Measurements from ENCODE around the gene GAP43.

GAP43 gene, protein sequence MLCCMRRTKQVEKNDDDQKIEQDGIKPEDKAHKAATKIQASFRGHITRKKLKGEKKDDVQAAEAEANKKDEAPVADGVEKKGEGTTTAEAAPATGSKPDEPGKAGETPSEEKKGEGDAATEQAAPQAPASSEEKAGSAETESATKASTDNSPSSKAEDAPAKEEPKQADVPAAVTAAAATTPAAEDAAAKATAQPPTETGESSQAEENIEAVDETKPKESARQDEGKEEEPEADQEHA

DNA sequence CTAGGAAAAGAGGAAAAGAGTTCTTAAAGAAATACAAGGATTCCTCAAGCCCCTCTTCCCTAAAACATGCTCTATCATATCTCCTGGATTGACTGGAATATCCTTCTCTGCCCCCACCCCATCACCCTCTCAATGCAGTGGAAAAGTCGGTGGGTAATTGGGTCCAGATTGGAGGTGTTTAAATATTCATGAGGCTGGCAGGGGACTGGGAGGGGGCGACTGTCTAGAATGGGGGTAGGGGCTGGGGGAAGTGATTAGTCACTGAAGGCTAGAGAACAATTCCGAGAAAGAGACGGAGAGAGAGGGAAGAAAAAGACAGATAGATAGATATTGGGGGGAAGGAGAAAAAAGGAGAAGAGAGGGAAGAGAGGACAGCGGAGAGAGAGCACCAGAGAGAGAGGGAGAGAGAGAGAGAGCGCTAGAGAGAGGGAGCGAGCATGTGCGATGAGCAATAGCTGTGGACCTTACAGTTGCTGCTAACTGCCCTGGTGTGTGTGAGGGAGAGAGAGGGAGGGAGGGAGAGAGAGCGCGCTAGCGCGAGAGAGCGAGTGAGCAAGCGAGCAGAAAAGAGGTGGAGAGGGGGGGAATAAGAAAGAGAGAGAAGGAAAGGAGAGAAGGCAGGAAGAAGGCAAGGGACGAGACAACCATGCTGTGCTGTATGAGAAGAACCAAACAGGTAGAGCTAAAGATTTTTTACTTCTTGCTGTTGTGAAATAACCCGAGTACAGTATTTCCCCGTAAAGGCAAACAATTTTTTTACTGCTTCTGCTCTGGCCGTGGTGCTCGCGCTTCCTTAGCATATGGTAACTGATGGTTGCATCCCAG, at the start of gene GAP43:
Gene GAP43, plus strand, starts transcription at position 467 of the 825 bp plus-strand sequence. Its CDS starts 180 bp downstream, at position 647.
- peak; percentile 23 to 63 for DNase-seq

DNA sequence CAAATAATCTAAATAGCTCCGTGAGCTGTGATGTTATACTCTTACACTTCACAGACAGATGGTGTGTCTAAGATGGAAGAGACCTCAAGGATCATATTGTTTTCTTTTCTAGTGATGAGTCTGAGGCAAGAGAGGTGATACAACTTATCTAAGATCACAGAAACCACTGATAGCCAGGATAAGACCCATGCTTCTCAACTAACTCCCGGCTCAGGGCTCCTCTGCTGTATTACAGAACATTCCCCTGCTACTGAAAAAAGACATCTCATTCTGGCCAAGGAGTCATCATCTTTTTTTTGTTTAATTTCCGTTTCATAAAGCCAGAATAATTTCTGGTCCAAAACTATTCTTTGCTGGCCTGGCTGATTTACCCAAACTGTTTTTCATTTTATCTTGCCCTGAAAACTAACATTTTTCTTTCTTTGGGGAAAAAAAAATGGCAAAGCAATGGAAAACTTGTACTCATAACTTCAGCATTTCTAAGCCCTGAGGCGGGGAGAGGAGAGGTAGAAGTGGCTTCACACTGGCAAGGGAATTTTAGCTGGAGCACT, 46.9 kb upstream of the GAP43 start:
- H3K27ac ChIP-seq = no peak overlapping the region
- no peaks in the 10 kb centered on the region for H3K27me3 ChIP-seq
- no peaks in the 10 kb centered on the region for H3K9me3 ChIP-seq
- H3K36me3 ChIP-seq = no peaks in the 10 kb centered on the region
- peaks cover 0 to 7% (median 2%) of the 10 kb centered on the region in 4 donors for H3K4me1 ChIP-seq
- DNase-seq = no peak
- TF ChIP-seq, protein P1, sequence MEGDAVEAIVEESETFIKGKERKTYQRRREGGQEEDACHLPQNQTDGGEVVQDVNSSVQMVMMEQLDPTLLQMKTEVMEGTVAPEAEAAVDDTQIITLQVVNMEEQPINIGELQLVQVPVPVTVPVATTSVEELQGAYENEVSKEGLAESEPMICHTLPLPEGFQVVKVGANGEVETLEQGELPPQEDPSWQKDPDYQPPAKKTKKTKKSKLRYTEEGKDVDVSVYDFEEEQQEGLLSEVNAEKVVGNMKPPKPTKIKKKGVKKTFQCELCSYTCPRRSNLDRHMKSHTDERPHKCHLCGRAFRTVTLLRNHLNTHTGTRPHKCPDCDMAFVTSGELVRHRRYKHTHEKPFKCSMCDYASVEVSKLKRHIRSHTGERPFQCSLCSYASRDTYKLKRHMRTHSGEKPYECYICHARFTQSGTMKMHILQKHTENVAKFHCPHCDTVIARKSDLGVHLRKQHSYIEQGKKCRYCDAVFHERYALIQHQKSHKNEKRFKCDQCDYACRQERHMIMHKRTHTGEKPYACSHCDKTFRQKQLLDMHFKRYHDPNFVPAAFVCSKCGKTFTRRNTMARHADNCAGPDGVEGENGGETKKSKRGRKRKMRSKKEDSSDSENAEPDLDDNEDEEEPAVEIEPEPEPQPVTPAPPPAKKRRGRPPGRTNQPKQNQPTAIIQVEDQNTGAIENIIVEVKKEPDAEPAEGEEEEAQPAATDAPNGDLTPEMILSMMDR (IDR thresholded peaks at IDR 0.05) = no peak
- intact Hi-C loops (cut with DNase I; ENCODE audit: low total_unique reads) = no loop called here
- H3K4me3 ChIP-seq = no peak overlapping the region

More for the DNA sequence above, at the start of gene GAP43:
- Histone ChIP-seq H3K27me3 (peaks cover 0 to 16% of the 10 kb centered on the region in 2 donors), H3K9me3 (no peaks in the 10 kb centered on the region), H3K36me3 (no peaks in the 10 kb centered on the region), H3K4me1 (peaks cover 0 to 22% (median 9%) of the 10 kb centered on the region in 4 donors), H3K27ac (no peak within 1 kb of the TSS), H3K4me3 (peak within 1 kb of the TSS; percentile 31 to 40)
- TF ChIP-seq, protein P1 (IDR thresholded peaks at IDR 0.05) = no peak
- intact Hi-C loops (cut with DNase I; ENCODE audit: low total_unique reads) = loop anchor here (10.0 kb wide), 1 partner anchor 62 kb away; no protein-coding TSS in a partner anchor

DNA sequence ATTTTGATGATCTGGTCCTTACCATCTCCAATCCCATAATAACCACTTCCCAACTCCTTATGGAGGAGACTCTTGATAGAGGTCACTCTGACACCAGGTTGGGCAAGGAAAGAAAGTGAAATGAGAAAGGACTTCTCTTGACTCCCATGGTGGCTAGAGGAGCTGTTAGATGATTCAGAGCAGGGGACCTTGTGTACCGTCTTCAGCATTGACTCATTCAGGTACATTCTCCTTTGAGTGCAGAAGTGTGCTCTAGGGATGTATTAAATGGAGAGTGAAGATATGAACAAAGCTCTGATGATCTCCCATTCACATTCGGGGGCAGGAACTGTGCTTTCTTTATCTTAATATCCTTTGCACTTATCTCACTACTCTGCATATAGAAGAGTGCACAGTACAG, 46.3 kb upstream of the GAP43 start:
- no peaks in the 10 kb centered on the region for H3K9me3 ChIP-seq
- H3K36me3 ChIP-seq = no peaks in the 10 kb centered on the region
- no peak overlapping the region for H3K27ac ChIP-seq
- no peak for DNase-seq
- peaks cover 0 to 7% (median 2%) of the 10 kb centered on the region in 4 donors for H3K4me1 ChIP-seq
- TF ChIP-seq, protein P1 (IDR thresholded peaks at IDR 0.05) = no peak
- intact Hi-C loops (cut with DNase I; ENCODE audit: low total_unique reads) = no loop called here
- H3K4me3 ChIP-seq = no peak overlapping the region
- no peaks in the 10 kb centered on the region for H3K27me3 ChIP-seq

DNA sequence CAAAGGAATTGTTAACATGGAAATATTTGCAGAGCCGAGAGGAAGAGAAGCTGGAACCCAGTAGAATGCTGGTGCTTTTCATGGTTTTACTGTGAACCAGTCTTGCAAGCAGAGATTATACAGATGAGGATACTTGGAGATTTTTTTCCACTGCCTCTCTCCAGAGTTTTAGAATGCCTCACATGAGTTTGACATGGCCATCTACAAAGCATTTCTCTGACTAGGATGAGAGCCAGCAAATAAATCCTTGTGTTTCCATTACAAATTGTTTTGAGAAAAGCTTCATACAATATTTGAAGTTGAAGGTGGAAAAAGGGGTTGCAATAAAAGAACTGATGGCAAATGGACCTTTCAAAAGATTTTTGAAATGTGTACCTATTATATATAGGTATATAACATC, 45.0 kb upstream of the GAP43 start:
- intact Hi-C loops (cut with DNase I; ENCODE audit: low total_unique reads) = no loop called here
- Histone ChIP-seq H3K4me3 (no peak overlapping the region), H3K4me1 (peaks cover 0 to 7% (median 2%) of the 10 kb centered on the region in 4 donors), H3K9me3 (no peaks in the 10 kb centered on the region), H3K27ac (no peak overlapping the region), H3K27me3 (no peaks in the 10 kb centered on the region), H3K36me3 (no peaks in the 10 kb centered on the region)
- TF ChIP-seq, protein P1 (IDR thresholded peaks at IDR 0.05) = no peak
- no peak for DNase-seq

DNA sequence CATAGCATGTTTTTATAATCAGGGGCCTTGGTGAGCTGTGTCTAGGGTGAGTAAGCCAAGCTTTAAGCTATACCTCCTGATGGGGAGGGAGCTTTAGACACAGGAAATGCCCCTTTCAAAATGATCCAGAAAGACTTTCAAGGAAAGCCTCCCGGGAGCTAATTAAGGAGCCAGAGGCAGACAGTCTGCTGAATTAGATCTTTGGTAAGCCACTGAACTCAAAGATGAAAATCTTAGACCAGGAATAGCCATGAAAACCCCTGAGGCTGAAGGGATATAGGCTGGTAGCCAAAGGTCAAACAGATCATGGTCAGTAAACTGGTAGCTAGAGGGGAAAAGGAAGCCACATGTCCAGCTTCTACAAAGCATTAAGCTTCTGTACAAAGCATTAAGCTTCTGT, 42.7 kb upstream of the GAP43 start:
- H3K9me3 ChIP-seq = no peaks in the 10 kb centered on the region
- TF ChIP-seq, protein P1 (IDR thresholded peaks at IDR 0.05) = no peak
- intact Hi-C loops (cut with DNase I; ENCODE audit: low total_unique reads) = no loop called here
- no peak overlapping the region for H3K4me3 ChIP-seq
- DNase-seq = no peak
- no peak overlapping the region for H3K27ac ChIP-seq
- H3K4me1 ChIP-seq = peaks cover 0 to 7% (median 2%) of the 10 kb centered on the region in 4 donors
- H3K36me3 ChIP-seq = no peaks in the 10 kb centered on the region
- H3K27me3 ChIP-seq = no peaks in the 10 kb centered on the region

All from tibial artery (tissue), 4 donors.